Activated naive CD4-positive, alpha-beta T cell treated with anti-CD3 and anti-CD28 coated beads for 36 hours (primary cell): Measurements from ENCODE around the gene XDH. TPM values are rescaled to one million over a fixed set of nuclear protein-coding genes. Genes with fewer than 3 reads are reported as not detected.

Experiments used
- CTCF ChIA-PET: fragments of 350-600 bp; sonication (Branson Sonifier 250); formaldehyde crosslinking; loops from one replicate; lab custom pipeline; 2021; ENCODE audit warnings: antibody characterized with exemption; lab: Charles Lee
- DNase-seq: peaks from one replicate; pipeline ENCODE4 v3.0.0-alpha.2; 2020
- H3K27ac Mint-ChIP-seq: one replicate; pipeline ENCODE4 v1.8.0; 2021; ENCODE audit warnings: mild to moderate bottlenecking, mixed read lengths
- H3K27me3 Mint-ChIP-seq: one replicate; pipeline ENCODE4 v1.8.0; 2021; ENCODE audit warnings: low read depth, mixed read lengths
- H3K36me3 Mint-ChIP-seq: one replicate; pipeline ENCODE4 v1.8.0; 2021; ENCODE audit warnings: low read depth, mixed read lengths
- H3K4me1 Mint-ChIP-seq: one replicate; pipeline ENCODE4 v1.8.0; 2021; ENCODE audit warnings: low read depth, mixed read lengths
- H3K4me3 Mint-ChIP-seq: one replicate; pipeline ENCODE4 v1.8.0; 2021; ENCODE audit warnings: mild to moderate bottlenecking, moderate library complexity, mixed read lengths
- H3K9me3 Mint-ChIP-seq: one replicate; pipeline ENCODE4 v1.8.0; 2021; ENCODE audit warnings: mixed read lengths
- intact Hi-C: fragments of 100-400 bp; cut with micrococcal nuclease; formaldehyde crosslinking; loops from one replicate; pipeline ENCODE4 v1.15.1; 2023
- total RNA-seq, 2 experiments: library from RNA; stranded (reverse); gene quantifications; one replicate each; pipeline ENCODE4 v1.2.3, GENCODE V29; 2021

XDH gene
- total RNA-seq, 2 experiments from 2014 or later: not detected

- peaks cover 4% of the 10 kb centered on the region for H3K9me3 Mint-ChIP-seq
- DNase-seq: no peak
- no peaks in the 10 kb centered on the region for H3K4me1 Mint-ChIP-seq
- no peaks in the 10 kb centered on the region for H3K36me3 Mint-ChIP-seq
- CTCF ChIA-PET: no interaction called here
- intact Hi-C loops: no loop called here
- no peak overlapping the region for H3K4me3 Mint-ChIP-seq
- no peak overlapping the region for H3K27ac Mint-ChIP-seq
- H3K27me3 Mint-ChIP-seq: peaks cover 2% of the 10 kb centered on the region
Measured at GRCh38 chr2:31398881-31399280, 15.7 kb downstream of the XDH start.

- Mint-ChIP-seq H3K4me3 (no peak overlapping the region), H3K9me3 (peaks cover 4% of the 10 kb centered on the region), H3K27ac (no peak overlapping the region), H3K27me3 (peaks cover 2% of the 10 kb centered on the region), H3K4me1 (no peaks in the 10 kb centered on the region), H3K36me3 (no peaks in the 10 kb centered on the region)
- no peak for DNase-seq
- CTCF ChIA-PET: no interaction called here
- intact Hi-C loops: no loop called here
Measured at GRCh38 chr2:31397094-31397493, 17.4 kb downstream of the XDH start.

- no peaks in the 10 kb centered on the region for H3K9me3 Mint-ChIP-seq
- no peak overlapping the region for H3K27ac Mint-ChIP-seq
- no peaks in the 10 kb centered on the region for H3K4me1 Mint-ChIP-seq
- H3K4me3 Mint-ChIP-seq: no peak overlapping the region
- H3K36me3 Mint-ChIP-seq: no peaks in the 10 kb centered on the region
- no peak for DNase-seq
- CTCF ChIA-PET: no interaction called here
- peaks cover 2% of the 10 kb centered on the region for H3K27me3 Mint-ChIP-seq
- intact Hi-C loops: no loop called here
Measured at GRCh38 chr2:31390324-31390723, 24.2 kb downstream of the XDH start.

GRCh38 chr2:31388736-31389135, 25.8 kb downstream of the XDH start:
- Mint-ChIP-seq H3K36me3 (no peaks in the 10 kb centered on the region), H3K4me1 (no peaks in the 10 kb centered on the region), H3K9me3 (no peaks in the 10 kb centered on the region), H3K27me3 (no peaks in the 10 kb centered on the region), H3K27ac (no peak overlapping the region), H3K4me3 (no peak overlapping the region)
- DNase-seq: no peak
- CTCF ChIA-PET: no interaction called here
- intact Hi-C loops: no loop called here

GRCh38 chr2:31387850-31388249, 26.7 kb downstream of the XDH start:
- intact Hi-C loops: no loop called here
- Mint-ChIP-seq H3K4me3 (no peak overlapping the region), H3K4me1 (no peaks in the 10 kb centered on the region), H3K9me3 (no peaks in the 10 kb centered on the region), H3K27me3 (no peaks in the 10 kb centered on the region), H3K36me3 (no peaks in the 10 kb centered on the region), H3K27ac (no peak overlapping the region)
- DNase-seq: no peak
- CTCF ChIA-PET: interaction anchor here (0.7 to 0.8 kb wide), 2 partner anchors 9 to 135 kb away, joined by 5 to 7 read pairs; no protein-coding TSS in a partner anchor

- Mint-ChIP-seq H3K4me3 (no peak overlapping the region), H3K27me3 (no peaks in the 10 kb centered on the region), H3K36me3 (no peaks in the 10 kb centered on the region), H3K27ac (no peak overlapping the region), H3K9me3 (no peaks in the 10 kb centered on the region), H3K4me1 (no peaks in the 10 kb centered on the region)
- DNase-seq: no peak
- intact Hi-C loops: no loop called here
- CTCF ChIA-PET: no interaction called here
Measured at GRCh38 chr2:31386648-31387047, 27.9 kb downstream of the XDH start.

- no peaks in the 10 kb centered on the region for H3K4me1 Mint-ChIP-seq
- no peaks in the 10 kb centered on the region for H3K27me3 Mint-ChIP-seq
- intact Hi-C loops: no loop called here
- no peak overlapping the region for H3K27ac Mint-ChIP-seq
- H3K9me3 Mint-ChIP-seq: no peaks in the 10 kb centered on the region
- DNase-seq: no peak
- no peak overlapping the region for H3K4me3 Mint-ChIP-seq
- H3K36me3 Mint-ChIP-seq: no peaks in the 10 kb centered on the region
- CTCF ChIA-PET: no interaction called here
Measured at GRCh38 chr2:31386172-31386571, 28.4 kb downstream of the XDH start.

- Mint-ChIP-seq H3K27ac (no peak overlapping the region), H3K4me3 (no peak overlapping the region), H3K4me1 (no peaks in the 10 kb centered on the region), H3K9me3 (no peaks in the 10 kb centered on the region), H3K27me3 (no peaks in the 10 kb centered on the region), H3K36me3 (no peaks in the 10 kb centered on the region)
- intact Hi-C loops: no loop called here
- DNase-seq: no peak
- CTCF ChIA-PET: no interaction called here
Measured at GRCh38 chr2:31384771-31385276, 29.7 kb downstream of the XDH start.

- H3K27ac Mint-ChIP-seq: no peak overlapping the region
- CTCF ChIA-PET: no interaction called here
- no peaks in the 10 kb centered on the region for H3K27me3 Mint-ChIP-seq
- H3K9me3 Mint-ChIP-seq: no peaks in the 10 kb centered on the region
- no peaks in the 10 kb centered on the region for H3K4me1 Mint-ChIP-seq
- DNase-seq: peak; percentile 14
- no peak overlapping the region for H3K4me3 Mint-ChIP-seq
- intact Hi-C loops: no loop called here
- no peaks in the 10 kb centered on the region for H3K36me3 Mint-ChIP-seq
Measured at GRCh38 chr2:31384351-31384750, 30.2 kb downstream of the XDH start.

- Mint-ChIP-seq H3K36me3 (no peaks in the 10 kb centered on the region), H3K27ac (no peak overlapping the region), H3K4me1 (no peaks in the 10 kb centered on the region), H3K9me3 (no peaks in the 10 kb centered on the region), H3K4me3 (no peak overlapping the region), H3K27me3 (no peaks in the 10 kb centered on the region)
- intact Hi-C loops: no loop called here
- DNase-seq: no peak
- CTCF ChIA-PET: interaction anchor here (0.5 to 1.9 kb wide), 2 partner anchors 140 to 1885 kb away, joined by 3 to 8 read pairs; no protein-coding TSS in a partner anchor
Measured at GRCh38 chr2:31383471-31384153, 30.9 kb downstream of the XDH start.

- CTCF ChIA-PET: interaction anchor here (0.5 to 1.9 kb wide), 4 partner anchors 46 to 1884 kb away, joined by 3 to 8 read pairs (median 3); no protein-coding TSS in a partner anchor
- intact Hi-C loops: no loop called here
- Mint-ChIP-seq H3K9me3 (no peaks in the 10 kb centered on the region), H3K36me3 (no peaks in the 10 kb centered on the region), H3K4me3 (no peak overlapping the region), H3K27ac (no peak overlapping the region), H3K27me3 (no peaks in the 10 kb centered on the region), H3K4me1 (no peaks in the 10 kb centered on the region)
- DNase-seq: no peak
Measured at GRCh38 chr2:31382452-31383120, 32.0 kb downstream of the XDH start.

GRCh38 chr2:31381601-31382000, 32.9 kb downstream of the XDH start:
- no peaks in the 10 kb centered on the region for H3K27me3 Mint-ChIP-seq
- H3K27ac Mint-ChIP-seq: no peak overlapping the region

GRCh38 chr2:31380243-31380642, 34.3 kb downstream of the XDH start:
- CTCF ChIA-PET: no interaction called here
- Mint-ChIP-seq H3K36me3 (no peaks in the 10 kb centered on the region), H3K27ac (no peak overlapping the region), H3K27me3 (no peaks in the 10 kb centered on the region), H3K9me3 (no peaks in the 10 kb centered on the region), H3K4me1 (no peaks in the 10 kb centered on the region), H3K4me3 (no peak overlapping the region)
- intact Hi-C loops: no loop called here
- no peak for DNase-seq

More at GRCh38 chr2:31381601-31382000, 32.9 kb downstream of the XDH start:
- intact Hi-C loops: no loop called here
- DNase-seq: no peak
- Mint-ChIP-seq H3K9me3 (no peaks in the 10 kb centered on the region), H3K4me1 (no peaks in the 10 kb centered on the region), H3K36me3 (no peaks in the 10 kb centered on the region), H3K4me3 (no peak overlapping the region)
- CTCF ChIA-PET: no interaction called here
